LoVo (cell line): ENCODE results near the gene PLEKHF1.
"Not testable (repeated sequence)": the region's sequence is repeated elsewhere in the genome, so short reads cannot be mapped to it uniquely, and the experiment has no call there.

Experiments
- DNase-seq: peaks from one replicate; pipeline ENCODE4 v3.0.0-alpha.2; 2016; ENCODE audit warnings: low spot score

PLEKHF1 gene

DNA sequence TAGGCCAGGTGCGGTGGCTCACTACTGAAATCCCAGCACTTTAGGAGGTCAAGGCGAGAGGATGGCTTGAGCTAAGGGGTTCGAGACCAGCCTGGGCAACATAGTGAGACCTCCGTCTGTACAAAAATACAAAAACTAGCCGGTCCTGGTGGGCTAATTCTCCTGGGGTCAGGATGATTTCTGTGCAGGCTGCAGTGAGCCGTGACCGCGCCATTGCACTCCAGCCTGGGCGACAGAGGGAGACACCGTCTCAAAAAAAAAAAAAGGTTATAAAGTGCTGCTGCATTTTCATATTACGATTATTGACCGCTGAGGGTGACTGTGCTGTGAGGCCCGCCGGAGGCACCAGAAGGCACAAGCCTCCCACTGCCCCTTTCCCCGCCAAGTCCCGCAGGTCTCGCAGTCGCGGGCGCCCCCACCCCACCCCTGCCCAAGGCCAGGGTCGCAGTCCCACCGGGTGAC is 477 bp upstream of the PLEKHF1 start:
- no peak for DNase-seq

DNA sequence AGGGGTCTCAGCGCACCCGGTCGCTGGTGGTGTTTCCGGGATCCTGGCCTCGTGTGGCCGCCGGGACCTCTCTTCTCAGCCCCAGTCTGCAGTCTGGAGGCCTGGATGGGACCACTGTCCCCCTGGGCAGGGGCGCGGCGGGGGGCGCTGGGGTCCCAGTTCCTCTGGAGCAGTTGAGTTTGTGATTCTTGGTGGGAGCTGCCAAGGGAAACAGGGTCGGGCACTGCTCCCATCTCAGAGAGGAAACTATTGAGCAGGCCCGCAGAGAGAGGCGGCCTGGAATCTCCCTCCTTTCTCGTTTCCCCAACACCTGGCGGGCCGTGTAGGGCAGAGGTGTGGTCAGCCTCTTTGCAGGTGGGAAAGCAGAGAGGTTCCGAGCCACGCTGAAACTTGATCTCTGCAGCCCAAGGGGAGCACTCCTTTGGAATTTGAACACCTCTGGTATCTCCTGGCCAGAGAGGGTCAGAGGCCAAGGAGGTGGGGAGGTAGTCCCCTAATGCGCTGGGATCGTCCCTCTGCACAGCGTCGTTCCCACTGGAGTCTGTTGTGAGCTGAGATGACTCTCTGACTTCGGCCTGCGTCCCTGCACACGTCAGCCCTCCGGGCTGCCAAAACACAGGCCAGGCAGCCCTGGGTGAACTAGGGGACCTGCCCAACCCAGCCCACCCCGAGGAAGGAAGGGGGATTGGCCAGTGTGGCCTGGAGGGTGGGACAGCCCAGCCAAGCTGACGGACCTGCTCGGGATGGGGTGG is 741 bp downstream of the PLEKHF1 start:
- no peak for DNase-seq

DNA sequence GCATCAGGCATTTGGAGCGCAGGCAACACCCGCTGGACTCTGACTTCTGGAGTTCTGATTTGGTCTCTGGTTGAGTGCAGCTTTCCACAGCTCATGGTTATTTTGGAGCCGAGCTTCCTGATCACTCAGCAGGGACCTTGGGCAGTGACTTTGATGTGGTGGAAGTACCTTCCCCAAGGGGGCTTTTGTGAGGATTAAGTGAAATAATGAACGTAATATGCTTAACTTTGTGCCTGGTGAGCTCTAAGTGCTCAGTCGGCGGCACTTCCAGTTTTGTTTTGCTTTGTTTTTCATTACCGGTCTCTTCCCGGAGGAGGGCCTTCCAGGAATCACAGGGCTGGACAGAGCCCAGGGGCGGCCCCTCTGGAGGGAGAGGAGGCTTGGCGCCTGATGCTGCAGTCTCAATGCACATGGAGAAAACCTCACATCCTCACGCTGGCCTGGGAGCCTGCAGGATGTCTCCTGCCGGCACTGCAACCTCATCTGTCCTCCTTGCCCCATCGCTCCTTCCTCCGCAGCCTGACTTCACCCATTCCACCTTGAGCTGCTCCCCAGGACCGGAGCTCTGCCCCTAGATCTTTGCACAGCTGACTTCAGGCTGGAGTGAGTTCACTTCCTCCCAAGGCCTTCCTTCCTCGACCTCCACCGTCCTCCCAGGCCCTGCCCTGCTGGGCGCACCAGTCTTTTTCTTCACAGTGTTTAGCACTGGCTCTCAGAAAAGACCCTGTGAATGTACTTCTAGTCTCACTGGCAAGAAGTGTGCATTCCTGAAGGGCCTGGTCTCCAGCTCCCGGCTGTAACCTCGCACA is 1.5 kb downstream of the PLEKHF1 start:
- DNase-seq: no peak

DNA sequence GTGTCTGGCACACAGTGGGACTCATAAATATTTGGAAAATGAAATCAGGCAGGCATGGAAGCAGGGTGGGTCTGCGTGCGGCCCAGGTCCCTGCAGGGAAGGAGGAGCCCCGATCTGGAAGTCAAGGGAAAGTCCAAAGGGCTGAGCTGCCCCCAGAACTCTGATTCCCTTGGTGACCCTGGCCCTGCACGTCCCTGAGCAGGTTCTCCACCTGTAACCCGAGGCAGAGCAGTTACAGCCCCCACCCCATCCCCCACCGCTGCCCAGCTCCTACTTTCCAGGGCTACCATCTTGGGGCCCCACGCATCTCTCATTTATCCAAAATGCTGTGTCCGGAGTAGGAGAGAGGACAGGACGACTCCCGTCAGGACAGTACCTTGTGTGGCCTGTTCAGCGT is 2.1 kb downstream of the PLEKHF1 start:
- no peak for DNase-seq

DNA sequence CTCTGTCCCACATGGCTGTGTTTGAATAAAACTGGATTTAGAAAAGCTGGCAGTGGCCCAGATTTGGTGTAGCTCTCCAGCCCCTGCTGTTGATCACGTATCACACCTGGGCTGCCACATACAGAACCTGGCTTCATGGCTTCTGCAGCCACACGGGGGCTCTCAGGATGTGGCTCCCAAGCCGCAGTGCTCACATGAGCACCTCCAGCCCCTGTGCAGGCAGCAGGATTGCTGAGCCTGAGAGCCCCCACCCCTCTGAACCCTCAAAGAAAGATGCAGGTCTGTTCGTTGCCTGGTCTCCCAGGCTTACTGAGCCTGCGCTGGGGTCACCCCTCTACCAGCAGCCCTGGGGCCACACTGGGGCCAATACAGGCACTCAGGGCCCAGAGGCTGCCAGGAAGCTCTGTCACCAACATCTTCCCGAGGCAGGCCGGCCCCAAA is 2.7 kb downstream of the PLEKHF1 start:
- DNase-seq: no peak

DNA sequence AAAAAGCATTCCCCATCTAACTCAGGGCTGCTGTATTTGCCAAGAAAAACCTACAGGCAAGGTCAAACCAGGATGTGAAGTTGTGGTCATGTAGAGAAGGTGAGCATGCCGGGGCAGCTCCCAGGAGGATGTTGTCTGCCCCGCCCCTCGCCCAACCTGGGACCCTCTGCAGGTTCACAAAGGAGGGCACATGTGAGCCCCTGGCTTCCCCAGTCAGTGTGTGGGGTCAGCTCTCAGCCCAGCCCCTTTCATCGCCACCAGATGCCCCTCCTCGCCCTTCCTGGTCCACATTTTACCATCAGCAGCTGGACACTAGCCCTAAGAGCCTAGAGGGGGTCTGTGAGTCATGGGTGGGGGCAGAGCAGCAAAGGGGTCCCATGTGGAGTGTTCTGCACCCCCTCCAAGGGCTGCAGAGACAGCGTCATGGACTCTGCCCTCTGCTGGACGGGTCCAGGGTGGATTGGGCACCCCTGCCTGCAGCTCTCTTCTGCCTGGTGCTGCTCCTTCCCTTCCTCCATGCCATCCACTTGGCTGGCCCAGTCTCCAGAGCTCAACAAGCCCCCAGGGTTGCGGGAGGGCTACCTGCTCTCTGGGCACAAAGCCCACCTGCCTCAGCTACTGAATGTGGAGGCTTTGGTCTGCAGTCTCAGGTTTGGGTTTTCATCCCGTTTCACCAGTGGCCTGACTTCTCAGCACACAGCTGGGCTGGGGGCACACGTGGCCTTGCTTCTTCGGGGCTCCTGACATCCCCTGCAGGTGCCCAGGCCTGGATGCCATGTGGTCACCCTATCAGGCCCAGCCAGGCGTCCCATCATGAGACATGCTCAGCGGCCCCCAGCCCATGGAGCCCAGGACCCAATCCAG is 3.7 kb downstream of the PLEKHF1 start:
- DNase-seq: no peak

DNA sequence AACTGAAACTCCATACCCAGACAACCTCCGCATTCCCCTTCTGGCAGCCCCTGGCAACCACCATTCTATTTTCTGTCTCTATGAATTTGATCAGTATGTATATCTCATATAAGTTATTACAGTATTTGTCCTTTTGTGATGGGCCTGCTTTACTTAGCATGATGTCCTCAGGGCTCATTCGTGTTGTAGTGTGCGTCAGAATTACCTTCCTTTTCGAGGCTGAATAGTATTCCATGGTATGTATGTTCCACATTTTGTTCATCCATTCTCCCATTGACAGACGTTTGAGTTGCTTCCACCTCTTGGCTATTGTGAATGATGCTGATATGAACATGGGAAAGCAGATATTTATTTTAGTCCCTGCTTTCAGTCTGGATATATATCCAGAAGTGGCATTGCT is 5.0 kb downstream of the PLEKHF1 start:
- DNase-seq: no peak

DNA sequence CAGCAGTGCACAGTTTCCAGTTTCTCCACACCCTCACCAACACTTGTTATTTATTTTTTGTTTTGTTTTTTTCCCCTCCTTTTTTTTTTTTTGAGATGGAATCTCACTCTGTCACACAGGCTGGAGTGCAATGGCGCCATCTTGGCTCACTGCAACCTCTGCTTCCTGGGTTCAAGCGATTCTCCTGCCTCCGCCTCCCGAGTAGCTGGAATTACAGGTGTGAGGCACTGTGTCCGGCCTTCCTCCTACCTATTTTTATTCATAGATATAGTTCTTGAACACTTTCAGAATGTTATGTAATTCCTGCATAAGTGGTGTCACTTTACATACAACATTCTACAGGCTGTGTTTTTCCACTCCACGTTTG is 5.7 kb downstream of the PLEKHF1 start:
- DNase-seq: not testable (repeated sequence)

DNA sequence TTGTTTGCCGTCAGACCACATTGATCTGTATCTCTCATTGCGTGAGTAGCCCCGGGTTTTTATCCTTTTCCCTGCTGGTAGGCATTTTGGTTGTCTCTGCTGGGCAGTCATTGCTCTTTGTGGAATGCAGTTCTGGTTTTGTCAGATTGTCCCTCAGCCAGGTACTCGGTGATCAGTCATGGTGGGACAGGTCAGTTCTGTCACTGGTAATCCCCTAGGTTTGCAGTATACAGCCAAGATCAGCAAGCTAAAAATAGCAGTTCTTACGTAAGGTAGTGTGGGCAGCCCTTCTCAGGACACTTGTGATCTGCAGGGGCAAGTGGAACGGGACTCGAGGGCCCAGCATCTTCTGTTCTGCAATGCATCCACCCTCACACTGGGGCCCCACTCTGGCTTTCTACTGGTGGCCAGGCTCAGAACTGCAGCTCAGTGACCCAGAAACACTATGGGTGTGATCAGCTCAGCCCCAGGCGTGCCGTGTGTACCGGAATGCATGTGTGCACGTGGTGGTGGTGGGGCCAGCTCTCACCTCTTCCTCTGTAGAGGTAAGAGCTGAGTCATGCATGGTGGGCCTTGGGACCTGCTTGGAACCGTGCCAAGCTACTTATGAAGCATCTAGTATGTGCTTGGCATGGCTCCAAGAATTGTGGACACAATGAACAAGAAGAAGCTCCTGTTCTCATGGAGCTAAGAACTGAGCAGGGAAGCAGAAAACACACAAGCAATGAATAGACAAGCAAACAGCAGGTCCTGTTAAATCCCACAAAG is 6.3 kb downstream of the PLEKHF1 start:
- no peak for DNase-seq

DNA sequence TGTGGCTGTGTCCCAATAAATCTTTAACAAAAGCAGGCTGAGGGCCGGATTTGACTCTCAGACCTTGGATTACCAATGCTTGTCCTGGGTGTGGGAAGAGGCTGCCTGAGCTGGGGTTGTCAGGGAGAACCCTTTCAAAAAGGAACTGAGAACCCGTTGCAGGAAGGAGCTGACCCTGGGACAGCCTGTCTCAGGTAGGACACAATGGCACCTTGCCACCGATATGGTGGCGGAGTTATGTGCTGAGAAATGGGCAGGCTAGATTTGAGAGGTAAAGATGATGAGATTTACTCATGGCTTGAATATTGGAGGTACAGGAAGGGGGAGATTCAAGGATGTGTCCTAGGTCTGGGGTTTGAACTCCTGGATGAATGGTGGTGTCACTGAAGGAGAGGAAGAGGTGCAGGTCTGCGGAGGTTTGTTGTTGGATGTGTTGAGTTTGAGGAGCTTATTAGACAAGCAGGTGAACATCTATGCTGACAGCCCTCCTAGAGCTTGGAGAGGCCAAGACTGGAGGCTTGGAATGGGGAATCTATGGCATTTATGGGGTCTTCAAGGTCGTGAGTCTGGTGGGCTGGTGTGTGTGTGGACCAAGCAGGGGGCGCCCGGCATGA is 7.2 kb downstream of the PLEKHF1 start:
- no peak for DNase-seq

DNA sequence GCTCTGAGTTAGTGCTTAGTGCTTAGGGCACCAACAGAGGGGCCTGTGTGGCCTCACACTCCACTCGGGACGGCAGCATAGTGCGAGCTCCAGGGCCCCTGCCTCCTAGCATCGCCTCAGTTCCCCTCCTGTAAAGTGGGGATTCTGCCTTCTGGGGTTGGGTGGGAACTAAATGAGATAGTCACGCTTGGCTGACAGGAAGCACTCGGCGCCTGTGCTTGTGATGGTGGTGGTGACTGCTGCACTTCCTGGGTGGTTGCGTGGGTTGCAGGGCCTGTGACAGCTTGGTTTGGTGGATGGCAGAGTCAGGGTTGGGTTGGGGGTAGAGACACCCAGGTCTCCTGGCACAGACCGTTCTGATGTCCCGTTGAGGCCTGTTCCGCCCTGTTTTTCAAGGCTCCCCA is 7.7 kb downstream of the PLEKHF1 start:
- no peak for DNase-seq

DNA sequence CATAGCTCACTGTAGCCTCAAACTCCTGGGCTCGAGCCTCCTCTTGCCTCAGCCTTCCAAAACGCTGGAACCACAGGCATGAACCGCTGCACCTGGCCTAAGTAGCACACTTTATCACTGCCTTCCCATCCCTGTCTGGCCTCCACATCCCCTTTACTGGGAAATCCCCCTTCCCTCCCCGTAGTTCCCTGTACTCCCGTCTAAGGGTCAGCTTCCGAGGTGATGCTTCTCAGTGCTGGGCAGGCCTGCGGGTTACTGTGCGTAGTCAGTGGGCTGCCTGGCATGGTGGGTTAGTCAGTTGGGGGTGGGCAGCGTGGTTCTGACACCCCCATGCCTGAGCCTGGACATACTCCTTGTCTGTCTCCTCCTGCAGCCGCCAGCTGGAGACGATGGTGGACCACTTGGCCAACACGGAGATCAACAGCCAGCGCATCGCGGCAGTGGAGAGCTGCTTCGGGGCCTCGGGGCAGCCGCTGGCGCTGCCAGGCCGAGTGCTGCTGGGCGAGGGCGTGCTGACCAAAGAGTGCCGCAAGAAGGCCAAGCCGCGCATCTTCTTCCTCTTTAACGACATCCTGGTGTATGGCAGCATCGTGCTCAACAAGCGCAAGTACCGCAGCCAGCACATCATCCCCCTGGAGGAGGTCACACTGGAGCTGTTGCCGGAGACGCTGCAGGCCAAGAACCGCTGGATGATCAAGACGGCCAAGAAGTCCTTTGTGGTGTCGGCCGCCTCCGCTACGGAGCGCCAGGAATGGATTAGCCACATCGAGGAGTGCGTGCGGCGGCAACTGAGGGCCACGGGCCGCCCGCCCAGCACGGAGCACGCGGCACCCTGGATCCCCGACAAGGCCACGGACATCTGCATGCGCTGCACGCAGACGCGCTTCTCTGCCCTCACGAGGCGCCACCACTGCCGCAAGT is 8.4 kb downstream of the PLEKHF1 start:
- no peak for DNase-seq

DNA sequence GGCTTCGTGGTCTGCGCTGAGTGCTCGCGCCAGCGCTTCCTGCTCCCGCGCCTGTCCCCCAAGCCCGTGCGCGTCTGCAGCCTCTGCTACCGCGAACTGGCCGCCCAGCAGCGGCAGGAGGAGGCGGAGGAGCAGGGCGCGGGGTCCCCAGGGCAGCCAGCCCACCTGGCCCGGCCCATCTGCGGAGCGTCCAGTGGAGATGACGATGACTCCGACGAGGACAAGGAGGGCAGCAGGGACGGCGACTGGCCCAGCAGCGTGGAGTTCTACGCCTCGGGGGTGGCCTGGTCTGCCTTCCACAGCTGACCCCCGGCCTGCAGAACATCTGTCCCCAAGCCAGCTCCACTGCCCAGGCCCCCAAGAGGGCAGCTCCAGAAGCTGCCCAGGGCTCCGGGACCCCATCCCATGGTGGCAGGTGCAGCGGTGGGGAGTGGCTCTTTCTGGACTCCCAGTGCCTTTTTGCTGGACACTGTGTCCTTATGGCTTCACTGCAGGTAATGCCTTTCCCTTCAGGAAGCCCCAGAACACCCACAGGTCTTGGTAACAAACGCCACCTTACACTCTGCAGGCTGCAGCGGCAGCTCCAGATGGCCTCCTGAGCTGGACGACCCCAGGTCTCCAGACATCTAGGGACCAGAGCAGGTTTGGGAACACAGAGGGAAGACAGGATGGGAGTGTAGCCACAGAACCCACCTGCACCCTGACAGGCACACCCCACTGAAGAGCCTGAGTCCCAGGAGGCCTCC is 9.3 kb downstream of the PLEKHF1 start:
- DNase-seq: no peak

DNA sequence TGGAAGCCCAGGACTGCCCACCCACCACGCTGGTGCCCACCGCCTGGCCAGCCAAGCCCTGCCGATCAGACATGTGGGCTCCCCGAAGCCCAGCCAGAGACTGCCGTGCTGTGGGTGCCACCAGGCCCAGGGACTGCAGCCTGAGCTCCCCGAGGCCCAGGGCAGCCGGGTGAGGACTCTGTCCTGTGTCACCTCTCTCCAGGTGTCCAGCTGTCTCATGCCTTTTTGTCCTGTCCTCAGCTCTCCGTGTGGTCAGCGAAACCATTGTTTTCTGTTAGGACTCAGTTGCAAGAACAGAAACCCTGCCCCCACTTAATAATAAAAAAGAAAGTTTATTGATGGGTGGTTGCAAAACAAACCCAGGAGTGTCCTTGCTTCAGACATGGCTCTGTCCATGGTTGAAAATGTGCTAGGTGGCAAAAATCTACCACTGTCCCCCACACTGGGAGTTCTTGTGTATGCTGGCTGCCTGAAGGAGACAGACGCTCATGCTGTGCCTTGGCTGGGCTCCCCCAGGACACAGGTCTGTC is 9.9 kb downstream of the PLEKHF1 start:
- no peak for DNase-seq

DNA sequence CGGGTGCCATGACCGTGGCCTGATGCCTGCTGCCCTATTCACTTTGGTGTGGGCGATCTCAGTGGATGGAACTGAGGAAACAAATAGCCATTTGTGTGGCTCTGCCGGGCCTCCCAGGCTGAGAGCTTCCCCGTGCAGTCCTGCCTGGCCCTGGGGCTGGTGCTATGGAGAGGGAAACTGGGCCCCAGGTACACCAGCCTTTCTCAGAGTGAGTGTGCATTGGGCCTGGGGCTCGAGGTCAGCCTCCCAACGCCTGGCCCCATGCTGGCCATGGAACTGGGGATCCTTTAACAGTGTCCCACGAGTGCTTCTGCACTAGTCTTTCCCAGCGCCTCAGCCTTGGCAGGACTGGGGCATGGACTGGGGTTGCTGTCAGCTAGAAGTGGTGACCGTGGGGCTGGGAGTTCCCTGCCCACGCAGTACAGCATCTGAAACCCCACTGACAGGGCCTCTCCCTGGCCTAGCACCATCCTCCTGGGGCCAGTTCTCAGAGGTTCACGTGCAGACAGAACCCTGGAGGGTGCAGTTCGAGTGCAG is 10.5 kb downstream of the PLEKHF1 start:
- no peak for DNase-seq

DNA sequence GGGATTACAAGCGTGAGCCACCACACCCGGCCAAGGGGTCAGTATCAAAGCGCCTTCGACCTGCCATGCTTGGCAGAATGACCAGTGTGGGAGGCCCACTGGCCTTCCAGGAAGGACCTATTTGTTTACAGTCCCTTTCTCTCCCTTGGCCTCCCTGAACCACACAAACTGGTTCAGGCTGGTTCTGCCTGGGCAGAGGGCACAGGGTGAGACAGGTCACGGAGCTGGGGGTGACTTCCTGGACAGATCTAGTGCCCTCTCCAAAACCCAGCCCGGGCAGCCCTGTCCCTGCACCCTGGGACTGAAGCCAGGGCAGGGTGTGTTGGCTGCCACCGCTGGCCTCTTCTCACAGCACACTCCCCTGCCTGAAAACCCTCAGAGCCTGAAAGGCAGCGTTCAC is 11.3 kb downstream of the PLEKHF1 start:
- DNase-seq: no peak

DNA sequence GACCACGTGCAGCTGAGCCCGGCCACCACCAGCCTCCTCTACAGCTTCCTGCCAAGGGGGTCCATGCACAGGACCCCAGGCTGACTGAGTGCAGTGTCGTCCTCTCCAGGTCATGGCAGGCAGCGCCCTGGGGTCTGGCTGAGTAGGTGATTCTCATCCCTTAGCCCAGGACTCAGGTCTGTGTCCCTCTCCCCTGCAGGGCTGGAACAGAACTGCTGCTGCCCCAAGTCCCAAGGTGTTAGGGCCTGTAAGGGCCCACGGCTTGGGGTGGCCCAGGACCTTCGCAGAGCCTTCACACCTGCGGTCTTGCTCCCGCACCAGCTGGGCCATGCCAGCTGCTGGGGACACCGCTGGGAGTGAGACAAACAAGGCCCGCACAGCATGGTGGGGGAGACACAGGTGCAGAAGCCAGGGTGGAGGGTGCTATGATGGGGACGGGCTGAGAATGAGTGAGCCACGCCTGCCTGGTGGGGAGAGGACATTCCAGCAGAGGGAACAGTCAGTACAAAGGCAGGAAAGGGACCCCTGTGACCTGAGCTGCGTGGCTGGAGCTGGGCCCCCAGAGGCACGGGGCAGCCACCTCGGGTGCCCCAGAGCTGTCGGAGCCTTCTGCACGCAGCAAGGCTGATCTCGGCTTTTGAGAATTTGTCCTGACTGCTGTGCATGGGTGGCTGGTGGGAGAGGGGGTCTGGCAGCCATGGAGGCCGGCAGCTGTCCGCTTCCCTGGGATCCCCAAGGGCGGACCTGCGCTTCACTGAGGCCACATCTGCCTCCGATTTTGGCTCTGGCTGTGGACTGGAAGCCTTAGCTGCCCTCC is 11.9 kb downstream of the PLEKHF1 start:
- DNase-seq: no peak

DNA sequence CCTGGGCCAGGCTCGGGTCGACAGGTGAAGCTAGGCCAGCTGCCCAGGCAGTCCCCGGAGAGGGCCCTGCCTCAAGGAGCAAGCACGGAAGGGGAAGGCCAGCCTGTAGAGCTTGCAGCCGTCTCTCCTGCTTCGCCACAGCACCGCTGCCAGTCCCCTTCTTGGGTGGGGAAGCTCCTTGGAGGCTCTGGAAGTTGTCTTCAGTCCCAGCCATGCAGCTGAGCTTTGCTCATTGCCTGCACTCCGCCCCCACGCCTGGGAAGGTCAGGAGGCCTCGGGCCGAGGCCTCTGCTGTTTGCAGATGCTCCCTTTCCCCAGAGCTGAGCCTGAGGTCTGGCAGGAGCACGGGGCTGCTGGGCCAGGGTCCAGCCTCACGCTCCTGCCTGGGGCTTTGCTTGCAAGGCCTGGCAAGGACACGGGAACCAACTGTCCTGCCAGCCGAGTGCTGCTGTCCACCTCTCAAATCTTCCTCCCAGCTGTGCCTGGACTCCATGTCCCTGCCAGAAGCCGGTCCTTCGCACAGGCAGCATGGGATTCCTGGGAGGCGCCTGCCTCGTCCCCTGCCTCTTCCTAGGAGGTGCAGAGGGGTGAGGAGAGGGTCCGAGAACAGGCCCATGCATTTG is 13.3 kb downstream of the PLEKHF1 start:
- DNase-seq: no peak
